ENCODE measurements around the gene ANGPTL7.

- TF ChIP-seq, protein P1, sequence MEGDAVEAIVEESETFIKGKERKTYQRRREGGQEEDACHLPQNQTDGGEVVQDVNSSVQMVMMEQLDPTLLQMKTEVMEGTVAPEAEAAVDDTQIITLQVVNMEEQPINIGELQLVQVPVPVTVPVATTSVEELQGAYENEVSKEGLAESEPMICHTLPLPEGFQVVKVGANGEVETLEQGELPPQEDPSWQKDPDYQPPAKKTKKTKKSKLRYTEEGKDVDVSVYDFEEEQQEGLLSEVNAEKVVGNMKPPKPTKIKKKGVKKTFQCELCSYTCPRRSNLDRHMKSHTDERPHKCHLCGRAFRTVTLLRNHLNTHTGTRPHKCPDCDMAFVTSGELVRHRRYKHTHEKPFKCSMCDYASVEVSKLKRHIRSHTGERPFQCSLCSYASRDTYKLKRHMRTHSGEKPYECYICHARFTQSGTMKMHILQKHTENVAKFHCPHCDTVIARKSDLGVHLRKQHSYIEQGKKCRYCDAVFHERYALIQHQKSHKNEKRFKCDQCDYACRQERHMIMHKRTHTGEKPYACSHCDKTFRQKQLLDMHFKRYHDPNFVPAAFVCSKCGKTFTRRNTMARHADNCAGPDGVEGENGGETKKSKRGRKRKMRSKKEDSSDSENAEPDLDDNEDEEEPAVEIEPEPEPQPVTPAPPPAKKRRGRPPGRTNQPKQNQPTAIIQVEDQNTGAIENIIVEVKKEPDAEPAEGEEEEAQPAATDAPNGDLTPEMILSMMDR (IDR thresholded peaks at IDR 0.05; ENCODE audit: borderline replicate concordance, extremely low read depth, low read length, poor library complexity, severe bottlenecking), result no peak
- no peak for TF ChIP-seq EZH2 (IDR thresholded peaks at IDR 0.05; ENCODE audit: borderline replicate concordance, low read depth, low read length, severe bottlenecking)
Observed at GRCh38 chr1:11194407-11195176, 5.4 kb downstream of the ANGPTL7 start.
